ENCODE results near the gene KIRREL3. TPM values are rescaled to one million over a fixed set of nuclear protein-coding genes. Genes with fewer than 3 reads are reported as not detected.
A peak's percentile ranks its signal among the peaks of the same experiment; 100 is the strongest.

KIRREL3 gene
- total and polyA plus RNA-seq, 12 donors: 0.13 to 0.58 (median 0.30) TPM

- H3K27ac ChIP-seq: no peak overlapping the region
- intact Hi-C loops (cut with DNase I): no loop called here
- H3K36me3 ChIP-seq: no peaks in the 10 kb centered on the region
- DNase-seq: no peak
- H3K4me3 ChIP-seq: no peak overlapping the region
- H3K27me3 ChIP-seq: peaks cover 0 to 39% (median 13%) of the 10 kb centered on the region in 7 donors
- WGBS, 2 donors: 46 to 62% methylated on average over 11 of the region's 11 CpGs
- ATAC-seq: no peak
- H3K9me3 ChIP-seq: no peaks in the 10 kb centered on the region
- no peak for TF ChIP-seq CTCF (IDR thresholded peaks at IDR 0.05)
- peaks cover 0 to 7% (median 0%) of the 10 kb centered on the region in 9 donors for H3K4me1 ChIP-seq
These were observed 487.5 kb downstream of the KIRREL3 start for GRCh38 chr11:126512741-126513715.

GRCh38 chr11:126512251-126512650 is 488.3 kb downstream of the KIRREL3 start:
- Histone ChIP-seq H3K27ac (no peak overlapping the region), H3K4me1 (peaks cover 0 to 7% (median 0%) of the 10 kb centered on the region in 9 donors), H3K36me3 (no peaks in the 10 kb centered on the region), H3K27me3 (peaks cover 0 to 46% (median 15%) of the 10 kb centered on the region in 7 donors), H3K9me3 (peaks cover 0 to 6% (median 0%) of the 10 kb centered on the region in 11 donors), H3K4me3 (no peak overlapping the region)
- TF ChIP-seq CTCF (IDR thresholded peaks at IDR 0.05): no peak
- WGBS, 2 donors: 78 to 79% methylated on average over 8 of the region's 8 CpGs
- intact Hi-C loops (cut with DNase I): no loop called here
- DNase-seq: no peak
- no peak for ATAC-seq

- Histone ChIP-seq H3K4me3 (no peak overlapping the region), H3K36me3 (no peaks in the 10 kb centered on the region), H3K4me1 (peaks cover 0 to 7% (median 0%) of the 10 kb centered on the region in 9 donors), H3K27me3 (peaks cover 0 to 46% (median 15%) of the 10 kb centered on the region in 7 donors), H3K9me3 (peaks cover 0 to 13% (median 5%) of the 10 kb centered on the region in 11 donors), H3K27ac (no peak overlapping the region)
- DNase-seq: no peak
- ATAC-seq: peak in 3 of 8 donors; percentile 40 to 57 (median 47)
- WGBS, 2 donors: 54% methylated on average over 14 of the region's 14 CpGs
- intact Hi-C loops (cut with DNase I): no loop called here
- TF ChIP-seq CTCF (IDR thresholded peaks at IDR 0.05): no peak
These were observed 489.0 kb downstream of the KIRREL3 start for GRCh38 chr11:126511475-126512115.

GRCh38 chr11:126510621-126511370 is 489.8 kb downstream of the KIRREL3 start:
- Histone ChIP-seq H3K9me3 (peaks cover 0 to 20% (median 9%) of the 10 kb centered on the region in 11 donors), H3K27ac (no peak overlapping the region), H3K4me1 (peaks cover 0 to 7% (median 0%) of the 10 kb centered on the region in 9 donors), H3K4me3 (no peak overlapping the region), H3K36me3 (no peaks in the 10 kb centered on the region), H3K27me3 (peaks cover 0 to 41% (median 15%) of the 10 kb centered on the region in 7 donors)
- DNase-seq (no peak), ATAC-seq (no peak)
- TF ChIP-seq CTCF (IDR thresholded peaks at IDR 0.05): no peak
- intact Hi-C loops (cut with DNase I): no loop called here
- 71 to 77% methylated on average over 5 of the region's 5 CpGs for WGBS, 2 donors
